Measurements from ENCODE around the gene EIF2S2. TPM values are rescaled to one million over a fixed set of nuclear protein-coding genes. Genes with fewer than 3 reads are reported as not detected.

Gene EIF2S2
- total RNA-seq, 2 donors from 2014 or later = 106 to 144 TPM

- no peak overlapping the region for H3K27ac ChIP-seq (ENCODE audit: low read depth, low read length)
- DNase-seq = no peak
- 95 to 98% methylated on average over 7 to 10 of the region's 10 CpGs for WGBS, 2 experiments (ENCODE audit: insufficient coverage in 1 of 2, insufficient read length in 1 of 2)
- no peak for TF ChIP-seq CTCF (conservative IDR thresholded peaks at IDR 0.05)
- Mint-ChIP-seq H3K4me3 (no peak overlapping the region), H3K27ac (no peak overlapping the region), H3K9me3 (peaks cover 14% of the 10 kb centered on the region), H3K4me1 (peaks cover 3% of the 10 kb centered on the region), H3K36me3 (ENCODE audit: low read depth) (peaks cover 1% of the 10 kb centered on the region), H3K27me3 (ENCODE audit: insufficient read depth) (peaks cover 15% of the 10 kb centered on the region)
- H3K27me3 ChIP-seq (ENCODE audit: control insufficient read depth, insufficient read depth, low read length, poor library complexity, severe bottlenecking) = no peaks in the 10 kb centered on the region
- peaks cover 6% of the 10 kb centered on the region for H3K9me3 ChIP-seq (ENCODE audit: control insufficient read depth, low read length)
- no peak overlapping the region for H3K4me3 ChIP-seq (ENCODE audit: low read length)
- peaks cover 3% of the 10 kb centered on the region for H3K4me1 ChIP-seq (ENCODE audit: control insufficient read depth, insufficient read depth, low read length)
- no peak overlapping the region for H3K9ac ChIP-seq (ENCODE audit: extremely low read depth, low read length, poor library complexity, severe bottlenecking)
- H3K36me3 ChIP-seq (ENCODE audit: control insufficient read depth, insufficient read depth, low read length) = no peaks in the 10 kb centered on the region
These were observed 15.7 kb upstream of the EIF2S2 start for GRCh38 chr20:34127792-34128191.

GRCh38 chr20:34124469-34125249 is 12.6 kb upstream of the EIF2S2 start:
- Histone ChIP-seq H3K4me3 (ENCODE audit: low read length) (no peak overlapping the region), H3K4me1 (ENCODE audit: control insufficient read depth, insufficient read depth, low read length) (peaks cover 3% of the 10 kb centered on the region), H3K9me3 (ENCODE audit: control insufficient read depth, low read length) (peaks cover 6% of the 10 kb centered on the region), H3K27me3 (ENCODE audit: control insufficient read depth, insufficient read depth, low read length, poor library complexity, severe bottlenecking) (no peaks in the 10 kb centered on the region), H3K9ac (ENCODE audit: extremely low read depth, low read length, poor library complexity, severe bottlenecking) (no peak overlapping the region), H3K36me3 (ENCODE audit: control insufficient read depth, insufficient read depth, low read length) (no peaks in the 10 kb centered on the region), H3K27ac (ENCODE audit: low read depth, low read length) (no peak overlapping the region)
- DNase-seq = no peak
- H3K36me3 Mint-ChIP-seq (ENCODE audit: low read depth) = no peaks in the 10 kb centered on the region
- peaks cover 3% of the 10 kb centered on the region for H3K4me1 Mint-ChIP-seq
- no peak overlapping the region for H3K4me3 Mint-ChIP-seq
- TF ChIP-seq CTCF (conservative IDR thresholded peaks at IDR 0.05) = no peak
- peaks cover 13% of the 10 kb centered on the region for H3K27me3 Mint-ChIP-seq (ENCODE audit: insufficient read depth)
- WGBS, 2 experiments (ENCODE audit: insufficient coverage in 1 of 2, insufficient read length in 1 of 2) = 83 to 92% methylated on average over 2 of the region's 2 CpGs
- H3K27ac Mint-ChIP-seq = no peak overlapping the region
- H3K9me3 Mint-ChIP-seq = no peaks in the 10 kb centered on the region

- Mint-ChIP-seq H3K27ac (no peak overlapping the region), H3K27me3 (ENCODE audit: insufficient read depth) (peaks cover 11% of the 10 kb centered on the region), H3K4me1 (no peaks in the 10 kb centered on the region), H3K9me3 (no peaks in the 10 kb centered on the region), H3K4me3 (no peak overlapping the region), H3K36me3 (ENCODE audit: low read depth) (no peaks in the 10 kb centered on the region)
- no peak for TF ChIP-seq CTCF (conservative IDR thresholded peaks at IDR 0.05)
- no peak for DNase-seq
- Histone ChIP-seq H3K27ac (ENCODE audit: low read depth, low read length) (no peak overlapping the region), H3K36me3 (ENCODE audit: control insufficient read depth, insufficient read depth, low read length) (no peaks in the 10 kb centered on the region), H3K9ac (ENCODE audit: extremely low read depth, low read length, poor library complexity, severe bottlenecking) (no peak overlapping the region), H3K4me1 (ENCODE audit: control insufficient read depth, insufficient read depth, low read length) (peaks cover 3% of the 10 kb centered on the region), H3K9me3 (ENCODE audit: control insufficient read depth, low read length) (peaks cover 6% of the 10 kb centered on the region), H3K4me3 (ENCODE audit: low read length) (no peak overlapping the region), H3K27me3 (ENCODE audit: control insufficient read depth, insufficient read depth, low read length, poor library complexity, severe bottlenecking) (no peaks in the 10 kb centered on the region)
These were observed 11.3 kb upstream of the EIF2S2 start for GRCh38 chr20:34123309-34123708.

Measured in endodermal cell (in vitro differentiated cells).